Fibroblast of lung (primary cell): ENCODE data around the gene CNOT8.

ENCODE experiments used
- CTCF ChIP-seq, 2 donors: IDR thresholded peaks in 1 of 2; conservative IDR thresholded peaks in 1 of 2; 1 replicate in 1 of 2; 2 replicates in 1 of 2; pipeline ENCODE4 v1.5.1; 2011 to 2012; ENCODE audit warnings: low read length in 2 of 2, control low read depth in 1 of 2, inconsistent platforms in 1 of 2, low read depth in 1 of 2, mild to moderate bottlenecking in 1 of 2
- EZH2 ChIP-seq: IDR thresholded peaks from 2 replicates; pipeline ENCODE4 v1.5.1; 2012; ENCODE audit warnings: low read length, control low read depth, mild to moderate bottlenecking; ENCODE audit errors: missing control alignments

- TF ChIP-seq EZH2 (no peak), CTCF (conservative IDR thresholded peaks at IDR 0.05 in 1 of 2, IDR thresholded peaks at IDR 0.05 in 1 of 2; ENCODE audit: low read depth in 1 of 2, low read length in 2 of 2) (no peak)
Measured at GRCh38 chr5:154884424-154884823, 26.0 kb downstream of the CNOT8 start.
